Measurements from ENCODE around the gene ATP10D.

The ATP10D gene

DNA sequence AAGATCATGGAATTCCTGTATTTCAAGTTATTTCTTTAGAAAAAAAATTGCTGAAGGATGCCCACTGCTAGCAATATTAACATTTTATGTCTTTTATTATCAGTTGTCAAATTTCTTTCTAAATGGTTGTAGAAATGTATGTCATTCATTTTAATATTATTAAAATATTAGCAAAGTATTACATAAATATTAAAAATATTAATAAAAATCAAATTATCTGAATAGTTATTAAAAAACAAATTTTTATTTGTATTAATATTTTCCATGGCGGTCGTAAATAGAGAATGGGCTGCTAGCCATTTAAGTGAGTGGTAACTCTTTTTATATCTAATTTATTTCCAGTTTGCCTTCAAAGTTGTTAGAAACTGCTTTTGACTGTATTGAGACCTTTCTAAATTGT lies 72.2 kb downstream of the ATP10D start:
- TF ChIP-seq, protein P1, sequence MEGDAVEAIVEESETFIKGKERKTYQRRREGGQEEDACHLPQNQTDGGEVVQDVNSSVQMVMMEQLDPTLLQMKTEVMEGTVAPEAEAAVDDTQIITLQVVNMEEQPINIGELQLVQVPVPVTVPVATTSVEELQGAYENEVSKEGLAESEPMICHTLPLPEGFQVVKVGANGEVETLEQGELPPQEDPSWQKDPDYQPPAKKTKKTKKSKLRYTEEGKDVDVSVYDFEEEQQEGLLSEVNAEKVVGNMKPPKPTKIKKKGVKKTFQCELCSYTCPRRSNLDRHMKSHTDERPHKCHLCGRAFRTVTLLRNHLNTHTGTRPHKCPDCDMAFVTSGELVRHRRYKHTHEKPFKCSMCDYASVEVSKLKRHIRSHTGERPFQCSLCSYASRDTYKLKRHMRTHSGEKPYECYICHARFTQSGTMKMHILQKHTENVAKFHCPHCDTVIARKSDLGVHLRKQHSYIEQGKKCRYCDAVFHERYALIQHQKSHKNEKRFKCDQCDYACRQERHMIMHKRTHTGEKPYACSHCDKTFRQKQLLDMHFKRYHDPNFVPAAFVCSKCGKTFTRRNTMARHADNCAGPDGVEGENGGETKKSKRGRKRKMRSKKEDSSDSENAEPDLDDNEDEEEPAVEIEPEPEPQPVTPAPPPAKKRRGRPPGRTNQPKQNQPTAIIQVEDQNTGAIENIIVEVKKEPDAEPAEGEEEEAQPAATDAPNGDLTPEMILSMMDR (IDR thresholded peaks at IDR 0.05; ENCODE audit: low read depth, low read length, missing control alignments), result no peak

DNA sequence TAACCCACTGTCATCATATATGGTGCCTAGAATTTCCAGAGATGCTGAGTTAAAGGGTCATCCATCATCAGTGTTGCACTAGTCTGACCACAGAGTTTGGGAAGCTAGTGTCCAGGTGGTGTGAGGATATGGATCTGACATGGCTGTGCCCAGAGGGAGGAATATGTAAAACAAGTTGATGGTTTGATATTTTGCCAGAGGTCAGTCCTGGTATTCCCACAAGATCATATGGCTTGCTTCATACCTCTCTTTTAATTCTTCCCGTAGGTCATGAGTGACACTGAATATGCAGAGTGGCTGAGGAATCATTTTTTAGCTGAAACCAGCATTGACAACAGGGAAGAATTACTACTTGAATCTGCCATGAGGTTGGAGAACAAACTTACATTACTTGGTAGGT lies 75.6 kb downstream of the ATP10D start:
- TF ChIP-seq, protein P1 (IDR thresholded peaks at IDR 0.05; ENCODE audit: low read depth, low read length, missing control alignments), result no peak
- DNase-seq (ENCODE audit: extremely low read depth, low read depth), result no peak
- H3K4me3 ChIP-seq (replicated peaks; ENCODE audit: low read depth, low read length), result no peak overlapping the region

More for the DNA sequence above, 72.2 kb downstream of the ATP10D start:
- no peak for DNase-seq (ENCODE audit: extremely low read depth, low read depth)
- H3K4me3 ChIP-seq (replicated peaks; ENCODE audit: low read depth, low read length), result no peak overlapping the region

DNA sequence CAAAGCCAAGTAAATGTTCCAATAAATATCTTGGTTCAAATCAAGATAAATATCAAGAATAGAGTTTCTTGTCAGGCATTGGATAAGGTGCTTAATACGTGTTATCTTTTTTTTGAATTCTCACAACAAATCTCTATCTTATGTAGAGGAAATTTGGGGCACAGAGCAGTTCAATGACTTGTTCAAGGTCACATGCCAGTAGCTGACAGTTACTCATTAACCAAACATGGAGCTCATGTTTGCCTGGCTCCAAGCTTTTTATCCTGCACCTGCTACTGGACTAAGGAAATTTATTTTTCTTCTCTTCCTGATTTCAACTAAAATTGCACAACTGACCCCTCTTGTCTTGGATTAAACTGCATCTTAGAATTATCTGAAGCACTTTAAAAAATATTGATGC lies 76.3 kb downstream of the ATP10D start:
- TF ChIP-seq, protein P1 (IDR thresholded peaks at IDR 0.05; ENCODE audit: low read depth, low read length, missing control alignments), result no peak
- no peak overlapping the region for H3K4me3 ChIP-seq (replicated peaks; ENCODE audit: low read depth, low read length)
- no peak for DNase-seq (ENCODE audit: extremely low read depth, low read depth)

DNA sequence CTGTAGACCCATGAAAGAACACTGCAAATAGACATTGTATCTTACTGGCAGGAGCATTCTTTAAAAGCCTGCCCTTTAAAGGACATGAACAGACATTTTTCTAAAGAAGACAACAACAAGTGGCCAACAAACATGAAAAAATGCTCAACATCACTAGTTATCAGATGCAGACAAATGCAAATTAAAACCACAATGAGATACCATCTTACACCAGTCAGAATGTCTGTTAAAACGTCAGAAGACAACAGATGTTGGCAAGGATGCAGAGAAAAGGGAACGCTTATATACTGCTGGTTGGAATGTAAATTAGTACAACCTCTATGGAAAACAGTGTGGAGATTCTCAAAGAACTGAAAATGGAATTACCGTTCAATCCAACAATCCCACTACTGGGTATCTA lies 77.2 kb downstream of the ATP10D start:
- no peak for DNase-seq (ENCODE audit: extremely low read depth, low read depth)
- TF ChIP-seq, protein P1 (IDR thresholded peaks at IDR 0.05; ENCODE audit: low read depth, low read length, missing control alignments), result no peak
- H3K4me3 ChIP-seq (replicated peaks; ENCODE audit: low read depth, low read length), result no peak overlapping the region

DNA sequence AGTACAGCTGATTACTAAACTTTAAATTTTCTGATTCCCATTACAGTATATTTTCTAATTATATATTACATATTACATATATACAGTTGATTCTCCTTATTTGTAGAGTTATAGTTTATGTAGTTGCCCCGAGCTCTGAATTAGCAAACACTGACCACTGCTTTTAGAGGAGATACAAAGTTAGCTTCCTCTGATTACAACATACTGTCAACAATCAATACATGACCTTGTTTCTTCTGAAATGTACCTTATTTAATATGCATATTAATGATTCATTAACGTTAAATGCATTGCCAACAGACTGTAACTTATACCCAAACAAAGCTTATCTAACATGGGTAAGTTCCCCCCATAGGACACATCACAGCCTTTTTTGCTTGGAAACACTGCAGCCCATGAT lies 81.5 kb downstream of the ATP10D start:
- no peak overlapping the region for H3K4me3 ChIP-seq (replicated peaks; ENCODE audit: low read depth, low read length)
- no peak for DNase-seq (ENCODE audit: extremely low read depth, low read depth)
- TF ChIP-seq, protein P1 (IDR thresholded peaks at IDR 0.05; ENCODE audit: low read depth, low read length, missing control alignments), result no peak

DNA sequence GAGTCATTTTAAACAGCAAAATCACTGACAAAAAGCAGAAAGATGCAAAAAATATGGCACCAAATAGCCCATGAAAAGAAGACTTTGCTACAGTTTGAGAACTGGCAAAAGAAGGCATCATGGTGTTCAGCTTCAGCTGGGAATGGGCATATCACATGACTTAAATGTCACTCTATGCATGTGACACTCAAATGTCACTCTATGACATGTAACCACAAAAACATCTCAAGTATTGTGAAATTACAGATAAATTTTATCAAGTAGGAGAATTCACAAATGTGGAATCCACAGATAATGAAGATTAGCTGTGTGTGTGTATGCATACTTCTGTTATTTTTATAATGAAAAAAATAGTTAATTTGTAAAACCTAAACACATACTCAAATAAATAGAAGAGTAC lies 81.9 kb downstream of the ATP10D start:
- no peak for DNase-seq (ENCODE audit: extremely low read depth, low read depth)
- no peak overlapping the region for H3K4me3 ChIP-seq (replicated peaks; ENCODE audit: low read depth, low read length)
- TF ChIP-seq, protein P1 (IDR thresholded peaks at IDR 0.05; ENCODE audit: low read depth, low read length, missing control alignments), result no peak

DNA sequence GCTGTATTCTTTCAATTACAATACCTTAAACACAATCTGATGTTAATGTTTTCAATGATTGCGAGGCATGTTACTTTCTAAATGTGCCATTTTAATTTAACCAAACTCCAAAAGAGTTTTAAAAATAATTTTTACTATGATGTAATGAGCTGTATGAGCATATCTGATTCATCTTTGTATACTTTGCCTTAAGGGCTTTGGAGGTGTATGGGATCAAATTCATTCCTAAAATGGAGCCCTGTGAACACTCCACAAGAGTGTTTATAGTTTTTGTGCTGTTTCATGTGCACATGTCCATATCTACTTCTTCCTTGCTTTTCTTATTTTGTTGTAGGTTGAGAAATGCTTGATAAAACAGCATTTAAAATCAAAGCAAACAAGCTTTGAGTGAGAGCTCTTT lies 82.4 kb downstream of the ATP10D start:
- H3K4me3 ChIP-seq (replicated peaks; ENCODE audit: low read depth, low read length), result no peak overlapping the region
- DNase-seq (ENCODE audit: extremely low read depth, low read depth), result no peak
- TF ChIP-seq, protein P1 (IDR thresholded peaks at IDR 0.05; ENCODE audit: low read depth, low read length, missing control alignments), result no peak

All from HFF-Myc (cell line).